ENCODE measurements around the gene STX1A. TPM values are rescaled to one million over a fixed set of nuclear protein-coding genes. Genes with fewer than 3 reads are reported as not detected.

Gene STX1A
- total and polyA plus RNA-seq, 10 donors = 1.3 to 7.8 (median 4.6) TPM

GRCh38 chr7:73738220-73738611, 18.7 kb upstream of the STX1A start:
- Histone ChIP-seq H3K4me1 (peaks cover 6 to 59% (median 39%) of the 10 kb centered on the region in 6 donors), H3K27me3 (replicated peaks in 1 of 7) (peaks cover 0 to 3% (median 0%) of the 10 kb centered on the region in 7 donors), H3K9me3 (no peaks in the 10 kb centered on the region), H3K36me3 (peaks cover 0 to 23% (median 14%) of the 10 kb centered on the region in 6 donors), H3K4me3 (peak overlapping the region; percentile 82 to 98 (median 94)), H3K27ac (peak overlapping the region; percentile 72 to 95 (median 90))
- intact Hi-C loops (cut with DNase I; ENCODE audit: low total_unique reads) = loop anchor here (5.0 to 10.0 kb wide), 2 partner anchors 53 to 114 kb away; partner anchors contain the start of genes BUD23 and DNAJC30
- no peak for DNase-seq
- TF ChIP-seq CTCF (IDR thresholded peaks at IDR 0.05 in 8 of 11, conservative IDR thresholded peaks at IDR 0.05 in 3 of 11) = no peak
- TF ChIP-seq POLR2AphosphoS5 (IDR thresholded peaks at IDR 0.05) = no peak
- no peak for TF ChIP-seq POLR2A (IDR thresholded peaks at IDR 0.05)
- 0 to 1% (median 0%) methylated on average over 23 to 24 of the region's 24 CpGs for WGBS, 5 donors

GRCh38 chr7:73737491-73738219, 18.2 kb upstream of the STX1A start:
- peak; percentile 87 for DNase-seq
- peak overlapping the region; percentile 72 to 95 (median 90) for H3K27ac ChIP-seq
- H3K4me1 ChIP-seq = peaks cover 6 to 54% (median 33%) of the 10 kb centered on the region in 6 donors

GRCh38 chr7:73736885-73737284, 17.4 kb upstream of the STX1A start:
- no peaks in the 10 kb centered on the region for H3K27me3 ChIP-seq (replicated peaks in 1 of 7)
- WGBS, 5 donors = 90 to 98% (median 93%) methylated on average over 5 to 14 of the region's 14 CpGs
- TF ChIP-seq POLR2AphosphoS5 (IDR thresholded peaks at IDR 0.05) (no peak), POLR2A (IDR thresholded peaks at IDR 0.05) (no peak), CTCF (IDR thresholded peaks at IDR 0.05 in 8 of 11, conservative IDR thresholded peaks at IDR 0.05 in 3 of 11) (no peak)
- peak; percentile 79 for DNase-seq
- intact Hi-C loops (cut with DNase I; ENCODE audit: low total_unique reads) = loop anchor here (5.0 to 10.0 kb wide), 2 partner anchors 52 to 115 kb away; partner anchors contain the start of genes BUD23 and DNAJC30
- peaks cover 6 to 51% (median 31%) of the 10 kb centered on the region in 6 donors for H3K4me1 ChIP-seq
- no peak overlapping the region for H3K27ac ChIP-seq
- H3K36me3 ChIP-seq = peaks cover 0 to 23% (median 14%) of the 10 kb centered on the region in 6 donors
- H3K9me3 ChIP-seq = no peaks in the 10 kb centered on the region
- no peak overlapping the region for H3K4me3 ChIP-seq

More at GRCh38 chr7:73737491-73738219, 18.2 kb upstream of the STX1A start:
- 74 to 80% (median 79%) methylated on average over 16 to 17 of the region's 17 CpGs for WGBS, 5 donors
- TF ChIP-seq POLR2AphosphoS5 (IDR thresholded peaks at IDR 0.05) = no peak
- TF ChIP-seq CTCF (IDR thresholded peaks at IDR 0.05 in 8 of 11, conservative IDR thresholded peaks at IDR 0.05 in 3 of 11) = no peak
- no peak for TF ChIP-seq POLR2A (IDR thresholded peaks at IDR 0.05)
- Histone ChIP-seq H3K4me3 (peak overlapping the region; percentile 82 to 98 (median 94)), H3K9me3 (no peaks in the 10 kb centered on the region), H3K36me3 (peaks cover 0 to 23% (median 14%) of the 10 kb centered on the region in 6 donors), H3K27me3 (replicated peaks in 1 of 7) (no peaks in the 10 kb centered on the region)
- intact Hi-C loops (cut with DNase I; ENCODE audit: low total_unique reads) = loop anchor here (5.0 to 10.0 kb wide), 2 partner anchors 53 to 115 kb away; partner anchors contain the start of genes BUD23 and DNAJC30

- 87 to 100% (median 91%) methylated on average over 1 to 8 of the region's 8 CpGs for WGBS, 5 donors
- TF ChIP-seq CTCF (IDR thresholded peaks at IDR 0.05 in 8 of 11, conservative IDR thresholded peaks at IDR 0.05 in 3 of 11) (no peak), POLR2AphosphoS5 (IDR thresholded peaks at IDR 0.05) (no peak), POLR2A (IDR thresholded peaks at IDR 0.05) (no peak)
- peak; percentile 80 for DNase-seq
- peaks cover 6 to 57% (median 31%) of the 10 kb centered on the region in 6 donors for H3K4me1 ChIP-seq
- H3K27ac ChIP-seq = peak overlapping the region in 5 of 8 donors; percentile 56 to 89 (median 83)
- no peaks in the 10 kb centered on the region for H3K9me3 ChIP-seq
- no peaks in the 10 kb centered on the region for H3K27me3 ChIP-seq (replicated peaks in 1 of 7)
- no peak overlapping the region for H3K4me3 ChIP-seq
- peaks cover 0 to 23% (median 14%) of the 10 kb centered on the region in 6 donors for H3K36me3 ChIP-seq
- intact Hi-C loops (cut with DNase I; ENCODE audit: low total_unique reads) = loop anchor here (5.0 to 10.0 kb wide), 2 partner anchors 51 to 117 kb away; partner anchors contain the start of genes BUD23 and DNAJC30
Measured at GRCh38 chr7:73735528-73735905, 16.0 kb upstream of the STX1A start.

All from spleen (tissue), 11 donors.